Measurements from ENCODE around the gene SLCO2A1. TPM values are rescaled to one million over a fixed set of nuclear protein-coding genes. Genes with fewer than 3 reads are reported as not detected.
A peak's percentile ranks its signal among the peaks of the same experiment; 100 is the strongest.

SLCO2A1 gene
- total RNA-seq, 2 donors from 2014 or later, result 0.10 TPM; not detected in 1

DNA sequence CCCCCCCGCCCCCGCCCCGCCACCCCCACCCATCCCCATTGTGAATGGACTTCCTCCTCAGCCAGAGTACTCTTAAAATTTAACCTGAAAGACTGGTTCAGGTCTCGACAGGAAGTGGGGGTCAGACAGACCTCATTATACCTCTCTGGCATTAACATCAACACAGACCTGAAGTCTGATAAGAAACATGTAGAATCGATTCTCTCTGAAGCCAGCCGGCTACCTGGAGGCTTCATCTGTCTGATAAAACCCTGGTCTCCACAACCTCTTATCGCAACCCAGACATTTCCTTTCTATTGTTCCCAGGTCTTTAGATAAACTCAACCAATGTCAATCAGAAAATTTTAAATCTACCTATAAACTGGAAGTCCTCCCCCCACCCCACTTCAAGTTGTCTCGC, 42.6 kb downstream of the SLCO2A1 start:
- Mint-ChIP-seq H3K9me3 (no peaks in the 10 kb centered on the region), H3K4me1 (ENCODE audit: low read depth) (no peaks in the 10 kb centered on the region), H3K27me3 (ENCODE audit: low read depth) (peaks cover 19% of the 10 kb centered on the region), H3K27ac (no peak overlapping the region), H3K4me3 (no peak overlapping the region), H3K36me3 (ENCODE audit: insufficient read depth in 2 of 2) (no peaks in the 10 kb centered on the region)
- DNase-seq (no peak), ATAC-seq (replicated peaks in 1 of 2) (no peak)

DNA sequence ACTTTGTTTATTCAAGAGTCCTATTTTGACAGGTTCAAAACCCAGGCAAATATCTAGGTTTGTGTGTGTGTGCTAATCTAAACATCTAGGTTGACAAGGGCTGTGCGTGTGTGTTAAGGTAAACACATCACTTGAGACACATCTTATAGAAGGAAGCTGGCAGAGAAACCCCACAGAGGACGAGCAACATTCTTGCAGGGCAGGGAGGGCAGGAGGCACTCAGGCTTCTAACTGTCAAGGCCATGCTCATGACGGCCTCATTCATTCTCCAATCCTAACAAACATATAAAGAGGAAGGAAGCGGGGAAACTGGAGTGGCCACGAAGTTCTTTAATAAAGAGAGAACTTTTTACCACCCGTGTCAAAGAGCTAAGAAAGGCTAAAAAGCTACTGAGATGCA, 43.4 kb downstream of the SLCO2A1 start:
- Mint-ChIP-seq H3K4me3 (no peak overlapping the region), H3K27ac (no peak overlapping the region), H3K9me3 (no peaks in the 10 kb centered on the region), H3K4me1 (ENCODE audit: low read depth) (no peaks in the 10 kb centered on the region), H3K27me3 (ENCODE audit: low read depth) (peaks cover 19% of the 10 kb centered on the region), H3K36me3 (ENCODE audit: insufficient read depth in 2 of 2) (no peaks in the 10 kb centered on the region)
- ATAC-seq (replicated peaks in 1 of 2) (no peak), DNase-seq (no peak)

- H3K36me3 Mint-ChIP-seq (ENCODE audit: insufficient read depth in 2 of 2), result no peaks in the 10 kb centered on the region
- H3K27me3 Mint-ChIP-seq (ENCODE audit: low read depth), result peaks cover 15% of the 10 kb centered on the region
- DNase-seq (no peak), ATAC-seq (replicated peaks in 1 of 2) (no peak)
- H3K4me1 Mint-ChIP-seq (ENCODE audit: low read depth), result no peaks in the 10 kb centered on the region
- no peak overlapping the region for H3K4me3 Mint-ChIP-seq
- no peak overlapping the region for H3K27ac Mint-ChIP-seq
- H3K9me3 Mint-ChIP-seq, result no peaks in the 10 kb centered on the region
Measured at GRCh38 chr3:133984975-133985374, 44.8 kb downstream of the SLCO2A1 start.

DNA sequence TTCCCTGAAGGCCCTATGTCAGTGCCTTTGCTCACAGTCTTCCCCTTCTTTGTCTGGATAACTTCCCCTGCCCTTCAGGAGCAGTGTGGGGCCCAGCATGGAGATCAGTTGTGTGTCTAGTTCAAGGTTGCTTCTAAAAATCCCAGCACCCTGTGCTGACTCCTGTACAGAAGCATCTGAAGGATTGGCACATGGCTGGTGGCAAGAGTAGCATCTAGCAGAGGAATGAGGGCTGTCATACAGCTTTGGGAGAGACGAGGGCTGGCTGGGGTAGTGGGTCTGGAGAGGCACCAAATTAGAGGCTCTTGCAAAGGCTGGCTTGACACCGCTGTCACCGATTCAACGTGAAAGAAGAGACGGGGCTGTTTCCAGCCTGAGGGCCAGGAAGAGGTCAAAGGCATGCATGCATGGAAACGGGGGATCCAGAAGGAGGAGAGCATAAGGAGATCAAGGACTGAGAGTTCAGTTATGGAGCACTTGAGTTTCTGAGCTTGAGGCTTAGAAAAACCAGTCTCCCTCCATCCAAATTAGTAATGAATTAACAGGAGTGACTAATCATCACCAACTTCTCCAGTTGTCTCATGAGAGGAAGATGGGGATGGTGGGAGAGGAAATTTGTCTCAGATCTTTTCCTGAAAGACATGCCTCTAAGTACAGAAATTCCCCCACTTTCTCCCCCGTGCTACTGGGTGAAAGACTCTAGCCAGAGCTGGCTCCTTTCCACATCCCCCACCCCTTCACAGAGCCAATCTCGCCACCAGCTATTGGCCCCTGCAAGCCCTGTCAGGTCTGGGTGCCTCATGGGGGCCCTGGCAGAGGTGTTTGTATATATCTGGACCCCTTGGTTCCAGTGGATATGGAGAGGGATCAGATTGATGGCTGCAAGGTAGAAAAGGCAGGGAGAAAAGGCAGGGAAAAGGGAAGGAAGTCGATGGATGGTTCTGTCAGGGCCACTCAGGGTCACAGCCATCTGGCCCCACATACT, 45.9 kb downstream of the SLCO2A1 start:
- H3K4me1 Mint-ChIP-seq (ENCODE audit: low read depth), result no peaks in the 10 kb centered on the region
- no peak for DNase-seq
- no peak overlapping the region for H3K27ac Mint-ChIP-seq
- H3K27me3 Mint-ChIP-seq (ENCODE audit: low read depth), result peaks cover 12% of the 10 kb centered on the region
- no peak for ATAC-seq (replicated peaks in 1 of 2)
- no peak overlapping the region for H3K4me3 Mint-ChIP-seq
- H3K9me3 Mint-ChIP-seq, result no peaks in the 10 kb centered on the region
- H3K36me3 Mint-ChIP-seq (ENCODE audit: insufficient read depth in 2 of 2), result no peaks in the 10 kb centered on the region

DNA sequence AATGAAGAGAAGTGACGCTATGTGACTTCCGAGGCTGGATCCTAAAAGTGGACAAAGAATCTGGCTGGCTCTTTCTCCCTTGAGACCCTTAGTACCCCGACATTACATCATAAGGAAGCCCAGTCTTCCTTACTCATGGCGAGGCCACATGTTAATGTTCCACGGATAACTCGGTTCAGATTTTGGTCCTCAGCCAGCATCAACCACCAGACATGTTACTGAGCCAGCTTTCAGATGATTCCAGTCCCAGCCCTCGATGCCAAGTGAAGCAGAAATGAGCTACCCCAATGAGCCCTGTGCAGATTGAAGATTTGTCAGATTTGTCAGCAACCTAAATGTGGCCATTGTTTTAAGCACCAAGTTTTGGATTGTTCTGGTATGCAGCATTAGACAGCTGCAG, 46.6 kb downstream of the SLCO2A1 start:
- no peak for DNase-seq
- no peak for ATAC-seq (replicated peaks in 1 of 2)
- Mint-ChIP-seq H3K9me3 (no peaks in the 10 kb centered on the region), H3K27ac (no peak overlapping the region), H3K4me1 (ENCODE audit: low read depth) (no peaks in the 10 kb centered on the region), H3K36me3 (ENCODE audit: insufficient read depth in 2 of 2) (no peaks in the 10 kb centered on the region), H3K27me3 (ENCODE audit: low read depth) (peaks cover 12% of the 10 kb centered on the region), H3K4me3 (no peak overlapping the region)

- Mint-ChIP-seq H3K27me3 (ENCODE audit: low read depth) (peaks cover 10% of the 10 kb centered on the region), H3K9me3 (no peaks in the 10 kb centered on the region), H3K36me3 (ENCODE audit: insufficient read depth in 2 of 2) (no peaks in the 10 kb centered on the region), H3K4me1 (ENCODE audit: low read depth) (no peaks in the 10 kb centered on the region), H3K4me3 (no peak overlapping the region), H3K27ac (no peak overlapping the region)
- ATAC-seq (replicated peaks in 1 of 2) (no peak), DNase-seq (no peak)
Measured at GRCh38 chr3:133980550-133980949, 49.2 kb downstream of the SLCO2A1 start.

- Mint-ChIP-seq H3K9me3 (no peaks in the 10 kb centered on the region), H3K4me3 (no peak overlapping the region), H3K27me3 (ENCODE audit: low read depth) (peaks cover 15% of the 10 kb centered on the region), H3K36me3 (ENCODE audit: insufficient read depth in 2 of 2) (no peaks in the 10 kb centered on the region), H3K4me1 (ENCODE audit: low read depth) (no peaks in the 10 kb centered on the region), H3K27ac (no peak overlapping the region)
- DNase-seq (no peak), ATAC-seq (replicated peaks in 1 of 2) (no peak)
Measured at GRCh38 chr3:133980035-133980434, 49.7 kb downstream of the SLCO2A1 start.

GRCh38 chr3:133979553-133979952, 50.2 kb downstream of the SLCO2A1 start:
- no peaks in the 10 kb centered on the region for H3K36me3 Mint-ChIP-seq (ENCODE audit: insufficient read depth in 2 of 2)
- no peak overlapping the region for H3K4me3 Mint-ChIP-seq
- ATAC-seq (replicated peaks in 1 of 2) (peak; percentile 24 to 33), DNase-seq (no peak)
- no peaks in the 10 kb centered on the region for H3K9me3 Mint-ChIP-seq
- H3K4me1 Mint-ChIP-seq (ENCODE audit: low read depth), result no peaks in the 10 kb centered on the region
- peaks cover 18% of the 10 kb centered on the region for H3K27me3 Mint-ChIP-seq (ENCODE audit: low read depth)
- no peak overlapping the region for H3K27ac Mint-ChIP-seq

- Mint-ChIP-seq H3K27ac (no peak overlapping the region), H3K4me3 (no peak overlapping the region), H3K9me3 (no peaks in the 10 kb centered on the region), H3K27me3 (ENCODE audit: low read depth) (peaks cover 18% of the 10 kb centered on the region), H3K4me1 (ENCODE audit: low read depth) (no peaks in the 10 kb centered on the region), H3K36me3 (ENCODE audit: insufficient read depth in 2 of 2) (no peaks in the 10 kb centered on the region)
- ATAC-seq (replicated peaks in 1 of 2) (no peak), DNase-seq (no peak)
Measured at GRCh38 chr3:133977568-133977967, 52.2 kb downstream of the SLCO2A1 start.

- Mint-ChIP-seq H3K27ac (no peak overlapping the region), H3K36me3 (ENCODE audit: insufficient read depth in 2 of 2) (peaks cover 3% of the 10 kb centered on the region in 2 donors), H3K4me1 (ENCODE audit: low read depth) (no peaks in the 10 kb centered on the region), H3K4me3 (no peak overlapping the region), H3K9me3 (peaks cover 7 to 8% of the 10 kb centered on the region in 2 donors), H3K27me3 (ENCODE audit: low read depth) (peaks cover 18% of the 10 kb centered on the region)
- DNase-seq (no peak), ATAC-seq (replicated peaks in 1 of 2) (no peak)
Measured at GRCh38 chr3:133973249-133973980, 56.3 kb downstream of the SLCO2A1 start.

- no peak overlapping the region for H3K4me3 Mint-ChIP-seq
- peaks cover 18% of the 10 kb centered on the region for H3K27me3 Mint-ChIP-seq (ENCODE audit: low read depth)
- peaks cover 3% of the 10 kb centered on the region in 2 donors for H3K36me3 Mint-ChIP-seq (ENCODE audit: insufficient read depth in 2 of 2)
- no peak for ATAC-seq (replicated peaks in 1 of 2)
- no peaks in the 10 kb centered on the region for H3K4me1 Mint-ChIP-seq (ENCODE audit: low read depth)
- peaks cover 7 to 8% of the 10 kb centered on the region in 2 donors for H3K9me3 Mint-ChIP-seq
- H3K27ac Mint-ChIP-seq, result no peak overlapping the region
- no peak for DNase-seq
Measured at GRCh38 chr3:133972156-133972555, 57.6 kb downstream of the SLCO2A1 start.

DNA sequence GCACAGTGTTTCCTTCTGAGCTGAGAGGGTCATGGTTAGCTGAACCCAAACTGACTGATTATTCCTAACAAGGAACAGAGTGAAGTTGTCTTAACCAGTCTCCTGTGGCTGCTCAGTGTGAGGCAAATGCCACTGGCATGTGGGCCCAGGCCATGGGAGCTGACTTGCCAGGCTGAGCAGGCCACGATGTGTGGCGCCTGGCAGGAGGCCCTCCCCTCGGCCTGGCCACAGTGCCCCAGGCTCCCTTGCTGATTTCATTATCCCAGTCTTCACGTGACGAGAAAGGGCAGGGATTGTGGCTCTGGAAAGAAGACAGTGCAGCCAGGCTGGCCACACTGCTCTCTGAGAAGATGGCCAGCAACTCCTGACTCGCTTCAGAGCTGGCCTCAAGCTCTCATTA, 58.8 kb downstream of the SLCO2A1 start:
- H3K27me3 Mint-ChIP-seq (ENCODE audit: low read depth), result peaks cover 17% of the 10 kb centered on the region
- H3K9me3 Mint-ChIP-seq, result peaks cover 7 to 8% of the 10 kb centered on the region in 2 donors
- no peak for DNase-seq
- H3K4me3 Mint-ChIP-seq, result no peak overlapping the region
- H3K4me1 Mint-ChIP-seq (ENCODE audit: low read depth), result no peaks in the 10 kb centered on the region
- peaks cover 3% of the 10 kb centered on the region in 2 donors for H3K36me3 Mint-ChIP-seq (ENCODE audit: insufficient read depth in 2 of 2)
- no peak for ATAC-seq (replicated peaks in 1 of 2)
- H3K27ac Mint-ChIP-seq, result no peak overlapping the region

- Mint-ChIP-seq H3K9me3 (peaks cover 7 to 8% of the 10 kb centered on the region in 2 donors), H3K27me3 (ENCODE audit: low read depth) (peaks cover 12% of the 10 kb centered on the region), H3K4me1 (ENCODE audit: low read depth) (no peaks in the 10 kb centered on the region), H3K27ac (no peak overlapping the region), H3K4me3 (no peak overlapping the region), H3K36me3 (ENCODE audit: insufficient read depth in 2 of 2) (peaks cover 3% of the 10 kb centered on the region in 2 donors)
- DNase-seq (no peak), ATAC-seq (replicated peaks in 1 of 2) (no peak)
Measured at GRCh38 chr3:133970339-133970738, 59.4 kb downstream of the SLCO2A1 start.

All from activated T-cell treated with anti-CD3 and anti-CD28 coated beads, Interleukin-2, amount 50 U/mL, for 72 hours (primary cell).